GM21576 (cell line): ENCODE results near the gene KIAA1755.

Experiments used
- ATAC-seq: cut with Tn5 transposase; IDR thresholded peaks from one replicate; pipeline ENCODE4 v1.9.1; 2021; ENCODE audit warnings: mild to moderate bottlenecking, moderate library complexity; ENCODE audit not compliant: unreplicated experiment

KIAA1755 gene

DNA sequence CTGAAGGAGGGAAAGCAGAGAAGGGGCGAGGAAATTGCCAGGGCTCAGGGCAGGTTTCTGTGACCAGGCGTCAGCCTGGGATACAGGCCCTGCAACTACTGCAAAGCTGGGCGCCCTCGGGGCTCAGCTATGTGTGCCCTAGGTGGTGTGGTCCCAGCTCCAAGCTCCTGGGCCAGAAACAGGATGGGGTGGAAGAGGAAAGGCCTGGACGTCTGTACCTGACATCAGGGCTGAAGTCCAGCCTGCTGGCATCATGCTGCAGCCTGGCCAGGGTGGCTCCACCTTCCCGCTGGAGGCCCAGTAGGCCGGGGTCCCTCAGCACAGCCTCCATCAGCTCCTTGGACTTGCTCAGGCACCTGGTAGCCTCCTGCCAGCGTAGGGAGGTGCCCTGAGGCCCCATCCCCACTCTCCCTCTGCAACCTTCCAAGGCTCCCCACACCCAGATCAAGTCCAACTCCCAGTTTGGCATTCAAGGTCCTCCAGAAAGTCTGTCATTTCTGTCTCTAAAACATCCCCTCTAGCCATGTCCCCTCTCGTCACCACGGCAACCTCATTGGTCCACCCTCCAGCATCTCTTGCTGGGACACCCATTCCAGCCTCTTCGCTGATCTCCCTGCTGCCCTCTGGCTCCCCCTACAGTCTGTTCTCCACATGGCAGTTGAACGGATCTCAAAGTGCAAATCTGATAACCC lies 38.2 kb downstream of the KIAA1755 start:
- no peak for ATAC-seq

DNA sequence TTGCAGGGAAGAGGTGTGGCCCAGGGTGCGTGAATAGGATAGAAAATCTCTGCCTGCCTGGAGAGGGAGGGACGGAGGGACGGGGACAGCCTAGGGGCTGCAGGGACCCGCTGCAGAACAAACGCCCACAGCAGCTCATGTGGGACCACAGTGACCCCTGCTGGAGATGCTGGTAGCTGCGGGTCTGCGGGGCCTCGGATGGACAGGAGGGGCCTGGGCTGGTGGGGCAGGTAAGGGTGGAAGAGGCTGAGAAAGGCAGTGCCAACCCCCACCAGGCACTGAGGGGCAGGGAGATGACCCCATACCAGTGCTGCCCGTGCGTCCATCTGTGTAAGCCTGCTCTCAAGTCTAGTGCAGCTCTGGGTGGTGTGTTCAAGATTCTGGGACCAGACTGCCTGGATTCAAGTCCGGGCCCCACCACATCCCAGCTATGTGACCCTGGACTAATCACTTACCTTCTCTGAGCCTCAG lies 39.4 kb downstream of the KIAA1755 start:
- no peak for ATAC-seq

DNA sequence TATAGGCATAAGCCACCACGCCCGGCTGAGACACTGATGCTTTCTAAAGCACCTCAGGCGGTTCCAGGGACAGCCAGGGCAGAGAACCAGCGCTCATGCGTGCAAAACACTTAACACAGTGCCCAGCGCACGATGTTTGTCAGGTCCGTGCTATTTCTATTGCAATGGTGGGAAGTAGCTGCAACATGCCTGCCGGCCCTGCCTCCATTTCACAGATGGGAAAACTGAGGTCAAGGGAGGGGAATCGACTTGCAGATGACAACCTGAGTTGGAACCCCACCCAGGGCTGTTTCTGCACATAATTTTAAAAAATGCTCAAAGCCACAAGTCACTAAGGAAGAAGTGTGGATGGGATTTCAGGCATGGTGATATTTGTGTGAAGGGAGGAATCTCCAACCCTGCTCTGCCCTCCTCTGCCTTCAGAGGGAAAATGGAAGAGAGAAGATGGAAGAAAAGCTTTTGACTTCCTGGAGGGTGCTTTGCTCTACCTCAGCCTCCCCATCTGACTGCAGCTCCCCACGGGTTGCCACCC lies 39.9 kb downstream of the KIAA1755 start:
- no peak for ATAC-seq

- no peak for ATAC-seq
These were observed 41.3 kb downstream of the KIAA1755 start for GRCh38 chr20:38219006-38219950.

- ATAC-seq, result no peak
These were observed 42.0 kb downstream of the KIAA1755 start for GRCh38 chr20:38218566-38218885.

GRCh38 chr20:38217791-38218565 lies 42.6 kb downstream of the KIAA1755 start:
- no peak for ATAC-seq

- ATAC-seq, result no peak
These were observed 43.6 kb downstream of the KIAA1755 start for GRCh38 chr20:38216746-38217595.

DNA sequence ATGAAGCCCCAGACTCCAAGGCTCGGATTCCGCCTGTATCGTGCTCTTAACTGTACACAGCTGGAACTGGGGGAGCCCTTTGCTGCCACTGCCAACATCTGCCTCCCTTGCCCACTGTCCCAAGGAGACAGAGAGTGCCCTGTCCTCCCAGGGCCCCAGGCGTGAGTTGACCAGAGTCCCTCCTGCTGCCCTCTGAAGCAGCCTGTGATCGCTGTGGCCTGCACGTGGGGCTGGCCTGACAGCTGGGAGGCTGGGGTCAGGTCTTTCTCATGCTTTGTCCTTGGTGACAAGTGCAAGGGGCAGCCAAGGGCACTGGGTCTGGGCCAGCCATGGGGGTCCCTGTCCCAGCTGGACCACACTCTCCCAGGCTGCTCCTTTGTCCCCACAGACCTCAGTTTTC lies 44.3 kb downstream of the KIAA1755 start:
- ATAC-seq, result no peak

DNA sequence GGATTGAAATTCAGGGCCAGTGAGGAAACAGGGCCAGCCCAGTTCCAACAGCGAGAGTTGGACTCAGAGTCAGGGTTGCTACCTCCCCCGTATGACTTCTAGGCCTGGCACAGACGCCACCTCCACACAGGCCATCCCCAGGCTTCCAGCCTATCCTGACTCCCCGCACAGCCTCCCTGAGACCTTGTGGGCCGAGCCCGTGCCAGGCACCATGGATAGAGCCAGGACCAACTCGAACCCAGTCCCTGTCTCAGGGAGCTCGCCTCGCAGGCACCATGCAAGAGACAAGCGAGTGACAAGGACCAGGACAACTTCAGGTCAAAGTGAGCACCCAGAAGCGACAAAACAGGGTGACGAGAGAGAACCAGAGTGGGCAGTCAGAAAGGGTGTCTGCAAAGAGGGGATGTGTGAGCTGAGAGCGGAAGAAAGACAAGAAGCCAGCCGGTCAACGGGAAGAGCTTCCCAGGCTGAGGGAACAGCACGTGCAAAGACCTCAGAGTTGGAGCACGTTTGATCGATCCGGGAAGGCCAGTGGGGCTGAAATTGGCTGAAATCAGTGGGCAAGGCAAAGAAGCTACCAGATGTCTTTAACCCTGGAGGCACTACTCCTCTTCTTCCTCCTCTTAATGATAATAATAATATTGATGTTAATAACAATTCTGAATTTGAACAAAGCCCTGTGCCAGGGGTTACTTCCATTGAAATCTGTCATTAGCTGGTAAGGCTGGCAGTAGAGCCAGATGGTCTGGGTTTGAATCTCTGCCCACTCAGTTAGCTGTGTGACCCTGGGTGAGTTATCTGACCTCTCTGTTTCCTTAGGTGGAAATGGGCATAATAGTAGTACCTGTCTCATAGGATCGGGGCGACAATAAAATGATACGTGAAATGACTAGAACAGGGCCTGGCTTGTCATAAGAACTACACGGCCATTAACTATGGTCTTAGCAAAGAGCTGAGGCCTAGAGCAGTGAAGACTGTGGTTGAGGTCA lies 45.0 kb downstream of the KIAA1755 start:
- no peak for ATAC-seq

- no peak for ATAC-seq
These were observed 46.0 kb downstream of the KIAA1755 start for GRCh38 chr20:38214256-38215193.

DNA sequence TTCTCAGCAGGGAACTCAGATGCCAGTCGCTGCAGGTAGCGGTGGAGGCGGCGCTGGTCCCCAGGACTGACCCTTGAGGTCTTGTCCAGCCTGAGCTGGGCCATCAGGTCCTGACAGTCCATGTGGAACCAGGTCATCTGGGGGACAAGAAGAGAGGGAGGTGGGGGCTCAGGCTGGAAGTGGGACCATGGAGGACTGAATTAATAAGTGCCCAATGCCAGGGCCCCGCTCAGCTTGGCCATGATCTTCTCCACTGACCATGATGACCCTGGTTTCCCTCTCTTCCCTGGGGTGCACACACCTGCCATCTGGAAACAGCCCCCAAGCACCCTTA lies 47.0 kb downstream of the KIAA1755 start:
- ATAC-seq, result no peak

DNA sequence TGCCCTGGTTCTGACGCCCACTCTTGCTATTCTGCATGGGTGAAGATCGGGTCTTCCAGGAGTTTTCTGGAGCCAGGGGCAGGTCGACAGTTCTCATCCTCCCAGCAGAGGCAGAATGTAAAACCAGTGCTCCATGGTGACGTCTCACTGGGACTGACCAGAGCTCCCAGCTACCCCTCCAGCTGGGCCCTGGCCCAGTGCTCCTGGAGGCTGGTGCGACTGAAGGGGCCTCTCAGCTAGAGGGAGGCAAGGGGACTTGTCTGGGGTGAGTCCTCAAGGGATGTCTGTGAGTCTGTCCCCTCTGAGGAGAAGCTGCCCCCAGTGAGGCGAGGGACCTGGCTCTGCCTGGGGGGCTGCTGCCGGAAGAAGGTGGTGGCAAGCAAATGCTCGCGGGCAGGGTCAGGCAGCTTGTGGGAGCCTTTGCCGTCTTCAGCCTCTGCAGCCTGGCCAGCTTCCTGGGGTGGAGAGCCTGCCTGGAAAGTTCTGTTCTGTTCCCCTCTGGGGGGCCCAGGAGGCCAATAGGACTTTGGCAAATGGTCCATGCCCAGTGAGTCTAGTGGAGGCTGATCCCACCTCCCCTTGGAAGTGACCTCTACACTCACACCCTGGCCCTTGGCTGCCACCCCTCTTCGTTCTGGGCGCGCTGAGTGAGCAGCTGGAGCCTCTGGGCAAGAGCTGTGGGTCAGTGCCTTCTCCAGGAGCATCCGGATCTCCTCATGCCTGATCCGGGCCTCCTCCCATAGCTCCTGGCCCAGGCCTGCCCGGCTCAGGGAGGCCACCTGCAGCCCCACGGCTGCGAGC lies 47.5 kb downstream of the KIAA1755 start:
- no peak for ATAC-seq

DNA sequence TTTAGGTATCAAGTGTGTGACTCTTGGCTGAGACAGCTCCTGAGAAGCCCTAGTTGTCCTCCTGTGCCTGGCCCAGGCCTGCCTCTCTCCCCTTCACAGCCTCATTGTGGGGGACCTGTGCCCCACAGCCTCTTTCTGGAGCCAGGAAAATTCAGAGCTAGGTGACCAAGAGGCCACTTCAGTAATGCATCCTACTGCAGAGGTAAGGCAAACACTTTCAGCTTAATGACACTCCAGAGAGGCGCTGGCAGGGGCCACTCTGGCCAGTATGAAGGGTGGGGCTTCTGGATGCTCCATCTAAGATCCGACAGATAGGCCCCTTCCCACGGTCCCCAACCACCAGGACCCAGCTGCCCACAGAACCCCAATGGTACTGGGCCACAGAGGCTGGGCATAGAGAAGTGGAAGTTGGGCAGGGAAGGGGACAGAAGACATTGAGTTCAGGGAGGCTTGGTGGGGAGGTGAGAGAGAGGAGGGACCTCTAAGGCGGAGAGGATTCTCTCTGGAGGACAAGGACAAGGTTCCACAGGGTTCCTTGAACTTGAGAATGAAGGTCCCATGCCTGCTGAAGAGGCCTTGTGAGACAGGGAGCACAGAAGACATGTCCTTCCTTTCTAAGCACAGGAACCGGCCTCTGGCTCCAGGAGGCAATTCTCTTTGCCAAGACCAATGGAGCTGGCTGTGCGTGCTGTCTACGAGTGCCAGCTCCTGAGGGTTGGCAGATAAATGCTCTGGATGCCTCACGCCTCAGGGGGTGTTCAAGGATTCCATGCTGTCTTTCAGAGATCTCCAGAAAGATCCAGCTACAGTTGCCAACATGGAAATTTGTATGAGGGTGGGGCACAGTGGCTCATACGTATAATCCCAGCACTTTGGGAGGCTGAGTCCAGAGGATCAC lies 49.1 kb downstream of the KIAA1755 start:
- no peak for ATAC-seq

DNA sequence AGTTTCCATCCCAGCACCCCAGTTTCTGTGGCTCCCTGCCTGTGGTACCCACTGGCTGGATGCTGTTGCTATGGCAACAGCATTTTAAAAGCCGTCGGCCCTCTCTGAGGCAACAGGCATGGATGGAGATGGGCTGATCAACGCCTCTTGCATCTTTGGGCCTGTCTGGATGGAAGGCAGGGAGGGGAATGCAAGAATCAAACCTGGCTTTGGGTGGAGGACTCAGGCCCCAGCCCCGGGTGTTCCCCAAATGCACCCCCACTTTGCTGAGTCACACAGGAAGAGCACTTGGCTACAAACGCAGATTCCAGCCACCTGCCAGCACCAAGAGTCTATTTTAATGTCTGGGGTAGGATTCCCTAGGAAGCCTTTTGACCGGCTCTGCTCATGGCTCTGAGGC lies 49.8 kb downstream of the KIAA1755 start:
- no peak for ATAC-seq

DNA sequence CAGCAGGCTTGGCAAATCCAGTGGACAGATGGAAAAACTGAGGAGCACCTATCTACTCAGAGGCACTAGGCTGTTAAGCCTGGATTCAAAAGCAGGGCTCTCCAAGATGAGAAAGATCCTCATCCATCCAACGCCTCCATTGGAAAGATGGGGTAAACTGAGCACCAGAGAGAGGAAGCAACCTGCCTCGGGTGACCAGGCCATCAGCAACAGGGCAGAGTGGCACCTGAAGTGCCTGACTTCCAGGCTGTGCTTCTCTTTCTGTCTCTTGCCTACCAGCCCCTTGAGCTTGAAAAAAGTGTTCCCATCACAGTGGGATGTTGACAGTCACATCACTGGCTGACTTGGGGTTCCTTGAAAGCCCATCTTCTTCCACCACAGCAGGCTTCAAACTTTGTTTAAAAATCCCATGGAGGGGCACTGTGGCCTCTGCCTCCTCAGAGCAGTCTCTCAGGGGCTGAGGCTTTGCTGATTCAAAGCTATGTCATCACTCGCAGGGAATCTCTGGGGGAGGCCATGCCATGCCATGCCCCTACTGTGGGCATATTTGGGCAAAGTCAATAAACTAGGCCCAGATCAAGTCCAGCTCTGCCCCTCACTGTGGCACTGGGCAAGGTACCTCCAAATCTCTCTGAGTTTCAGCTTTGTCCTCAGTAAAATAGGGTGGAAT lies 50.7 kb downstream of the KIAA1755 start:
- ATAC-seq, result no peak
